NCI-H460 (cell line): ENCODE measurements around the gene SLAIN2. TPM values are rescaled to one million over a fixed set of nuclear protein-coding genes. Genes with fewer than 3 reads are reported as not detected.

ENCODE experiments used
- DNase-seq: peaks from one replicate; pipeline ENCODE4 v3.0.0-alpha.2; 2016; ENCODE audit warnings: low read depth; ENCODE audit errors: extremely low read depth
- total RNA-seq: library from RNA; depleted of rRNA; stranded (reverse); fragments of >200 nt; shearing (Covaris generic); gene quantifications from 2 replicates; pipeline ENCODE4 v1.2.3, GENCODE V29; 2014

Gene SLAIN2
- total RNA-seq, 1 experiment from 2014 or later = 33.2 TPM

DNA sequence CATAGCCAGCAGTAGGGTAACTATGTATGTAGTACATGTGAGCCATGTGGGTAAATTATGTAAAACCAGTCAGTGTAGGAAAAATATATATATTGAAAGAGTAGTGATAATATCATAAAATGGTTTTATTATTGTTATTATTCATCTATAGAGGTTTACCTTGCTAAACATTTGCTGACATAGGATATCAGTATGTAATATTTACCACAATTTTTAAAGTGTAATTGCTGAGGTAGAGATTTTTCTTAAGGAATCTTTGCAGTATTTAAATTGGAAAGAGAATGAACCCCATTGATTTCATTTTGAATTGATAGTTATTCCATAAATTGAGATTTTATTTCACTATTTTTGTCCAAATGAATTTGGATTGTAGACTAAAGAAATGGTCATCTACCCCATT is 27.1 kb downstream of the SLAIN2 start:
- DNase-seq = no peak

DNA sequence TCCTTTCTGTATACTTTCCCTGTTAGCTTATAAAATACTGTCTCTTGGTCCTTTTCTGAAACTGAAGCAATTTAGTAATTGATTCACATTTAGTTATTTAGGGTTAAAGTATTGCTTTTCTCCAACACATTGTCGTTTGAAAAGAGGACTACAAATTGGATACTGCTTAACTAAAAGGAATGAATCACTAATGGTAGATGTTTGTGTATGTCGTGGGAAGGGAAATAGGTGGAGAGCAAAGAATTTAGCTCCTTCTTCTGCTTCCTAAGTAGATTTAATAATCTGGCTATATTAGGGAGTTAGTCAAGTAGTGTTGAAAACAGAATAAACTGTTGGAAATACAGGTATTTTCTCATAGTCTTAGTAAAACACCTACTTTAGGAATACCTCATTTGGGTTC is 27.9 kb downstream of the SLAIN2 start:
- DNase-seq = no peak

DNA sequence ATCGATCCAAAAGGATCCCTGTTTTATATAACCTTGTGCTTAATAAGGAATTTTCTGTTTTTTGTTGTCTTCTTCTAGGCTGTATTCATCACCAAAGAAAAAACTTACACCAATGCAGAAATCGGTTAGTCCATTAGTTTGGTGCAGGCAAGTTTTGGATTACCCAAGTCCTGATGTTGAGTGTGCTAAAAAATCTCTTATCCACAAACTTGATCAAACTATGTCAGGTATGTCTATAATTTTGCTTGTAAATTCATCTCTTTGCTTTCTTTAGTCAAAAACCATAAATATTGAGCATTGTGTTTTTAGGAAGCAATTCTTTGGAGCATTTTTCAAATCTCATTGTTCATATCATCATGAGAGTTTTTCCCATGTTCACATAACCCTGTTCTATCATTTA is 28.4 kb downstream of the SLAIN2 start:
- DNase-seq = no peak

DNA sequence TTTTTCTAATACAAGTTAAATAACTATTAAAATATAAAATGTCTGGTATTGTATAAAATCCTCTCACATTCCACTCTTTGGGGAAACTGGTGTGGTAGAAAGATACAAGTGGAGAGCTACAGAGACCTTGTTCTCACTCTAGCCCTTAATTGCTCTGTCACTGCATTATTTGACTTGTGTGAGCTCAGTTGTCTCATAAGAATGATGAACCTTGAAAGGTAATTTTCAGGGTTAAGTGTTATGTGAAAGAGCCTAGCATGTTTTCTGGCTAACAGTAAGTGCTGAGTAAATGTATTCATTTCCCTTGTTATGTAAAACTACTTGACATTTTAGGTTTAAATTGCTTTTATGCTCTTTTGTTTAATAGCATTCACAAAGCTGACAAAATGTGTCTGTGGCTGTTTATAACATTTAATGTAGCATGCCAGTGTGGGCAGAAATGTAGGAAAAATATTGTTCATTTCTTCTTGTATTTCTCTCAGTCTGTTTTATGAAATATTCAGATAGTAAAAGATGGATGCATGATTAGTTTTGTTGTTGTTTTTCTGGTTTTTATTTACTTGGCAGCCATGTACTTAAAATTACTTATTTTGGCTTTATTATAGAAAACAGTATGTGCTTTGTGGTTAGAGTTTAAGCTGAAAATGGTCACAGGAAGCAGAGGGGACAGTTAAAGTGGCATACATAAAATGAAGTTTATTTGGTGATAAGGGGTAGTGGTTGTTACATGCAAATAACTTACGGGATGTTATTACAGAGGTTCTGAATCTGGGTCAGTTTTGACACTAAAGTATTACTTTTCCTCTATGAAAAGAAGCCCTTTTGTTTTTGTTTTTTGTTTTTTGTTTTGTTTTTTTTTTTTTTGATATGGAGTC is 29.2 kb downstream of the SLAIN2 start:
- DNase-seq = no peak

DNA sequence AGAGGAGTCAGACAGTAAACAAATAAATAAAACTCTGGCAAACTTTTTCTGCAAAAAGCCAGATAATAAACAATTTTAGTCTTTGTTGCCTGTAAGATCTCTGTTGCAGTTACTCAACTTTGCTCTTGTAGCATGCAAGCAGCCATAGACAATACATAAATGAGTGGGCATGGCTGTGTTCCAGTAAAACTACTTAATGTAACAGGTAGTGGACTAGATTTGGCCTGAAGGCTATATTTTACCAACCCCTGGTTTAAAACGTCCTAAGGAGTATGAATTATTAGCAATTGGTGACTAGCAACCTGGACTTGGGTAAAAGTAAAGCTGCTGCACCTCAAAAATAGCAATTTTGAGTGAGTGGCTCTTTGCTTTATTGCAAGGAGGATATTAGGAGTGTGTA is 30.9 kb downstream of the SLAIN2 start:
- DNase-seq = no peak

DNA sequence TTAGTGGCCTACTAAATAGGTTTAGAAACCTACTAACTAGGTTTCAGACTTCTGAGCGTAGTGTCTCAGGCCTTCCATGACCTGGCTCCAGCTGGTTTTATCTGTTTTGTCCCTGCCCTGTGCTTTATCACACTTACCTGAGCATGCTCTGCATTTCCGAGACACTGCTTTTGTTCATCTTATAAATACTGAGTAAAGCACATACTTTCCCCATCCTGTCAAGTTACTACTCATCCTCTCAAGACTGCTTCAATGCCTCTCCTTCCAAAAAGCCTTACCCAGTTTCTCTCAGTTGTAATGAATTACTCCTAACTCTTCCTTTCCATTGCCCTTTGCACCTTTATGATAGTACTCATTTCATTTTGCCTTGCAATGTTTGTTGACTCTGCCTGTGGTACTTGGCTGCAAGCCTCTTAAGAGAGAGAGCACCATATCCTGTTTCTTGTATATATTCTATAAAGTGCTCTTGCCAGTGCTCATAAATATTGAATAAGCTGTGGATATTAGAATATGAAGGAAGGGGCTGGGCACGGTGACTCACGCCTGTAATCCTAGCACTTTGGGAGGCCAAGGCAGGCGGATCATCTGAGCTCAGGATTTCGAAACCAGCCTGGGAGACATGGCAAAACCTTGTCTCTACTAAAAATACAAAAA is 34.4 kb downstream of the SLAIN2 start:
- DNase-seq = peak; percentile 15

DNA sequence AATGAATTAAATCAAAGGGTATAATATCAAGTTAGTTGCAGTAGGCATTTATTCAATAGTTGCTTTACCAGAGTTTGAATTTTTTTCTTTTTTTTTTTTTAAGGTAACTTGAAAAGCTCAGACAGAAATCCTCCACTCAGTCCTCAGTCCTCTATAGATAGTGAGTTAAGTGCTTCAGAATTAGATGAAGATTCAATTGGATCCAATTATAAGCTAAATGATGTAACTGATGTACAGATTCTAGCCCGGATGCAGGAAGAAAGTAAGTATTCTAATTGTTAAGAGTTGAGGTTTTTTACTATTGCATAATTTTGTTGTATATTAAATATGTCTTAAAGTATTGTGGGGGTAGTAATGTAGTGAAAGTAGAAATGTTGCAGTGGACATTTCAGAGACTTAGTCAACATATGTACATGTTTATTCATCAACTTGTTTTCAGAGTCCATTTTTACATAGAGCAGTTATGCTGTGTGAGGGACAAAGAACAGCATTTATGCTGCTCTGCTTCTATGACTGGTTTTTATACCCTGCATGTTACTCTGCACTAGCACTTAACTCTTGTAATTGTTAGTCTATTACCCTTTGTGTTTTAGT is 38.4 kb downstream of the SLAIN2 start:
- DNase-seq = no peak

DNA sequence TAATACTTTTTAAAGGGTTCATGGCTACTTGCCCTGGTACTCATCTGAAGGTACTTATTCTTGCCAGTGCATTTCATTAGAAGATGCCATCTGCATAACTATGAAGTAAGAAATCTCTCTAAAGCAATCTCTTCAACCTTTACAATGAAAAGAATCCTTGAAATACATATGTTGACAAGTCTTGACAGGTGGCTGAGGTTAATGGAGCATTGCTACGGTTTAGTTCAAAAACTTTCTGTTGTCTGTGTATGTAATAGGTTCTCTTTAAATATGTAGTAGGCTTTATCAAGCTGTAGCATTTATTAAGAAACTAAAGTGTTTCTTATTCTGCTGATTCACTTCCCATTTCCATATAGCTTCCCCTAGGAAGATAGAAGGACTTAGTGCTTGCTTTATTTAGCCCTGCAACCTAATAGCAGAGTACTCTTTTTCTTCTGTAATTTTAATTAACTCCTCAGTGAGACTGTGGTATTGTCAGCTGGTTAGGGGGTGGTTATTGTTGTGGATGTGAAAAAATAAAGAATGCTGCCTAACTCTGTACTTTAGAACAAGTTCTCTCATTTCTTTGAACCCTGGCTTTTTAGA is 39.3 kb downstream of the SLAIN2 start:
- DNase-seq = no peak

DNA sequence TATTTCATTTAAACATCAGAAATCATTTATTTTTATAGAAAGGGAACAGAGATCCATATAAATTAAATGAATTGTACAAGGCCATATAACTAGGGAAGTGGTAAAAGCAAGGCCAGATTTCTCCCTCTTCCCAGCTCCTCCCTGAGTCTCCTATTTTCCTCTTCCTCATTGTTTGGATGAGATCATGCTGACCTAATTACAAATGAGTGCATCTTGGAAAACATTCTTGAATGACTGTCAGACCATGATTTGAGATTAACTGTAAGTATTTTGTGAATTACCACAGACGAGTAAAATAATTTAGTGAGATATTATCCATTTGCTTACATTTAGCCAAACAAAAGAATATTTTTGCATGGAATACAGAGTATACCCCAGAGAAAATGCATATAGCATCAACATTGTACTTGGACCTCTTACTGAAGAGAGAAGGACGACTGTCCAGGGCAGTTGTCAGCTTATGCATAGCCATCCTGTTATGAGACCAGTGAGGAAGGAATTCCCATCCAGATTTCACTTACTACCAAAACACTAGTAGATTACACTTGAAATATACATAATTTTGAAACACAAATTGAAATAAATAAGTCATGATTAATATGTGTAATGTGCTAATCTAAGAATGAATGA is 47.3 kb downstream of the SLAIN2 start:
- DNase-seq = no peak

DNA sequence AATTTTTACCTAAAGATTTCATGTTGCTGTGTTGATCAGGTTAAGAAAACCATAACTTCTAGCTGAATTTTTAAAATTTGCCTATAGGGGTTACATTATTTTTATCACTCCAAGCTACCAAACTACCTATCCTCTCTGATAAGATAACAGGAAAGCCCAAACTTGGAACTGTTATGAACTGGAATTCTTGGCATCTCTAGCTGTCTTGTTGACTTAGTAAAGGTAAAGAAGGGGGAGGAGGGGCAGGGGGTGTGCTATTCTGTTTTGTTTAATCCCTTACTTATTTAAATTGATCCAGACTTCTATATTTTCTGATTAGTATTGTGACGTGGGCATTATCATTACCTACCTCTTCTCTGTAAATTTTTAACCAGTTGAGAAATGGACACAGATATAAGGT is 54.7 kb downstream of the SLAIN2 start:
- no peak for DNase-seq

DNA sequence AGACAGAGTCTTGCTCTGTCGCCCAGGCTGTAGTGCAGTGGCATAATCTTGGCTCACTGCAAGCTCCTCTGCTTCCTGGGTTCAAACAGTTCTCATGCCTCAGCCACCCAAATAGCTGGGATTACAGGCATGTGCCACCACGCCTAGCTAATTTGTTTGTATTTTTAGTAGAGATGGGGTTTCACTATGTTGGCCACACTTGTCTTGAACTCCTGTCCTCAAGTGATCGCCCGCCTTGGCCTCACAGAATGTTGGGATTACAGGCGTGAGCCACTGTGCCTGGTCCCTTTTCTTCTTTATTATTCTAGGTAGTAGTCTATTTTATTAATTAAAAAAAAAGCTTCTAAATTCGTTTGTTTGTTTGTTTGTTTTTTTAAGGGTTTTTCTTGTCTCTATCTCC is 59.1 kb downstream of the SLAIN2 start:
- DNase-seq = no peak

DNA sequence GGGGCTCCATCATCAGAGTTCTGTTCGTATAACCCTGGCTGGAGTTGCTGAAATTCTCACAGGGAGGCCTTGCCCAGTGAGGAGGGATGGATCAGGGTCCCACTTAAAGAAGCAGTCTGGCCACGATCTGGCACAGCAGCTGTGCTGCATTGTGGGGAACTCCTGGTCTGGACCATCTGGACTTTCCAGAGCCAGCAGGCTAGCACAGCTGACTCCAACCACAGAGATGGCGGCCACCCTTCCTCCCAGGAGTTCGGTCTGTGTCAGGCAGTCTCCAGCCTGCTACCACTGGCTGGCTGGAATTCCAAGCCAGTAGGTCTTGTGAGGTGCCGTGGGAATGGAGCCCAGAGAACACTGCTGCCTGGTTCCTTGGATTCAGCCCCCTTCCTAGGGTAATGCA is 62.0 kb downstream of the SLAIN2 start:
- DNase-seq = no peak

DNA sequence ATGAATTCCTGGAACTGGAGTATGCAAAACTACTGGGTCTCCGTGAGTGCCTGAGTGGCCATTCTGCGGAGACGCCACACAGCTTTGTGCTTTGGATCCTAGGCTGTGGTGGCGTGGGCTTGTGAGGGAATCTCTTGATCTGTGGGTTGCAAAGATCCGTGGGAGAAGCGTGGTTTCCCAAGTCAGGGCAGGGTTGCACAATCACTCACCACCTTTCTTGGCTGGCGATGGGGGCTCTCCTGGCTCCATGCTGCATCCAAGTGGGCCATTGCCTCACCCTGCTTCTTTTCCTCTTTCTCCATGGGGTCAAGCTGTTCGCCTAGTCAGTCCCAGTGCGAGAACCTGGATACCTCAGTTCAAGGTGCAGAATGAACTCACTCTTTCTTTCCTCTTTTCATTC is 62.5 kb downstream of the SLAIN2 start:
- DNase-seq = no peak

DNA sequence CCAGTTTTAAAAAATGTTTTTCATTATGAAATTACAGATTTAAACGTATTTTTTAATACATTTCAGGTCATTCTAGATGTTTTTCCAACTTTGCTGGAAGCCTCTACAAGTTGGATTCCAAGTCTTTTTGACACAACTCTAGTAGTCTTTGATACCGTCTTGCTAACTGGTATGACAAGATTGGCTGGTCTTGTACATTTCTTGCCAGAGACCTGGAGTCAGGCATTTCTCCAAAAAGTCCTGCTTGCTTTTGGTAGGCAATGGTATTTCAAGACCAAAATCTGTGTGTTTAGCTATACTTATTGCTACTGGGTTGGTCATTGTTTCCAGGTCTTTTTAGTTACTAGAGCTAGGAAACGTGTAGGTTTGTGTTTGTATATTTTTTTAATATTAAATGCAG is 64.6 kb downstream of the SLAIN2 start:
- DNase-seq = no peak

DNA sequence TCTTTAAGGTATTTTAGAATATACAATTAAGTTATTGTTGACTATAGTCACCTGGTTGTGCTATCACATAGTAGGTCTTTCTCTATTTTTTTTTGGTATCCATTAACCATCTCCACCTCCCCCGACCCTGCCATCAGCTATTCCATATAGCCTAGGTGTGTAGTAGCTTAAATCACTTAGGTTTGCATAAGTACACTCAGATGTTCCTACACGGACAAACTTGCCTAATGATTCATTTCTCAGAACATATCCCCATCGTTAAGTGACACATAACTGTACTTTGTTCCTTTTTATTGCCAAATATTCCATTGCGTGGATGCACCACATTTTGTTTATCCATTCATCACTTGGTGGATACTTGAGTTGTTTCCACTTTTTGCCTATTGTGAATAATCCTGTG is 67.9 kb downstream of the SLAIN2 start:
- no peak for DNase-seq

DNA sequence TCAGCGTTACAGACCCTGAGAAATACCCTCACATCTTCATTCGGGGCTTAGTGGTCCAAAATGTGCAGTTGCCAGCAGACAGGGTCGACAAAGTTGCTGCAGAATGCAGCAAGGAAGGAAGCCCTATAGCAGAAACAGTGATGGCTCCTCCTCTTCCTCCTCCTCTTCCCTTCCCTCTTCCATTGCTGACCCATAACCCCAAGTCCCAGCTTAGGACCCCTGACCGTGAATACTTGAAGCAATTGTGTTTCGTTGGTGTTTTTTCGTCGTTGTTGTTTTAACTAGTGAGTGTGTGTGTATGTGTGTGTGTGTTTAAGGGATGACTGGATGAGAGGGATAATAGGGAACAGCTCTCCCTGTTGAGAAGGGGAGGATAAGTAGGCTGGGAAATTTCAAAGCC is 69.5 kb downstream of the SLAIN2 start:
- DNase-seq = no peak

DNA sequence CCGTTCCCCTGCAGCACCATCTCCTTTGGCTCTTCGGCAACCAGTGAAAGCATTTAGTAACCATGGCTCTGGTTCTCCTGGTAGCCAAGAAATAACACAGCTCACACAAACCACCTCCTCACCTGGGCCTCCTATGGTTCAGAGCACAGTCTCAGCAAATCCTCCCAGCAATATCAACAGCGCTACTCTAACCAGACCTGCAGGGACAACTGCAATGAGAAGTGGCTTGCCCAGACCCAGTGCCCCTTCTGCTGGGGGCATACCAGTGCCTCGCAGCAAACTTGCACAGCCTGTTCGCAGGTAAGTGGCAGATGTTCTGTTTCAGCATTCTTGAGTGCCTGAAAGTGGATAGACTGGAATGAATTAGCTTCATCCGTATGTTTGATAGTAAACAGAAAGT is 78.8 kb downstream of the SLAIN2 start:
- DNase-seq = no peak

DNA sequence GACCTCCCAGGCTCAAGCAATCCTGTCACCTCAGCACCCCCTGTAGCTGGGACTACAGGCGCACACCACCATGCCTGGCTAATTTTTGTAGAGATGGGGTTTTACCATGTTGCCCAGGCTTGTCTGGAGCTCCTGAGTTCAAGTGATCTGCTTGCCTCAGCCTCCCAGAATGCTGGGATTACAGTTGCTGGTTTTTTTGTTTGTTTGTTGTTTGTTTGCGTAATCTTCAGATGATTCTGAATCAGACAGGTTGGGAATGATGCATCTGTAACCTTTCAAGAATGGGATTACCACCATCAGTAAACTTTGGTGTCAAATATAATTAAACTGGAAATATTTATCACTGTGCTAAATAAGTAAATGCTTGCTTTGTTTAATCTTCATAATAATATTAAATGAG is 79.8 kb downstream of the SLAIN2 start:
- no peak for DNase-seq

DNA sequence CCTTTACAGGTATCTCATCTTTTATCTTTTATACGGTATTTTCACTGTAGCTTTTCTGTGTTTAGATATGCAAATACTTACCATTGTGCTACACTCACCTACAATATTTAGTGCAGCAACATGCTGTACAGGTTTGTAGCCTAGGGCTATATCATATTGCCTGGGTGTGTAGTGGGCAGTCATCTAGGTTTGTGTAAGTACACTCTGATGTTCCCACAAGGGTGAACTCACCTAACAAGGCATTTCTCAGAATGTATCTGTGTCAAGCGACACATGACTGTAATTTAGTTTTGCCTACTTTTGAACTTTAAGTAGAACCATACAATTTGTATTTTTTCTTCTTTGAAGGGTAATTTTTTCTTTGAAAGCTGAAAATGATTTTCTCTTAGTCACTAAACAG is 87.6 kb downstream of the SLAIN2 start:
- no peak for DNase-seq

DNA sequence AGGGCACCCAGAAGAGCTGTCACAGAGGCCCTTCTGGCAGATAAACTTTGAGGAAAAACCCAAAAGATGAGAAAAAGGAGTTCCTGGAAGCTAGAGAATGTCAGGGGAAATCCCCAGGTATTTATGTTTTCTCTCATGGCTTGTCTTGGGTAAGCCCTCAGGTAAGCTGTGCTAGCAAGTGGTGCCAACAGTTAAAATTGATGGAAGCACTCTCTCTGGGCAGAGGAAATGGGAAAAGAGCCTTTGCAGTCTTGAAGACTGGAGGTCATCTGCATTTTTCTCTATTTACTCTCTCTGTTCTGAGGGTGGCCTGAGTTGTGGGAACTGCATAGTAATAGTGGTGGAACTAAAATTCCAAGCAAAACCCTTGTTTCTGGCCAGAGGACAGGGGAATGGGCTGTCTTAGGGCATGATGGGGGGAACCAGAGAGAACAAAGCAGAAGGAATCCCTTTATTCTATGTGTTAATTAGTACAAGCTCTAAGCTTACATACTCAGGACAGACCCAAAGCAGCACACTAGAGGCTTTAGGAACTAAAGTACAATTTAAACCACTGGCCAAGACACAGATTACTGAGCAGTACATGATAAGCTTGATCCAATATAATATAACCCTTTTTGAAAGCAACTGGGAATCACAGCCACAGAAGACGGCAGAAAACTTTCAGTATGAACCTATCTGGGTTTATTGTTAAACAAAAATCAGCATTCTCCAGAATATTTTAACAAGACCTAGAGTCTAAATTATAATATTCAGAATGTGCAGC is 88.6 kb downstream of the SLAIN2 start:
- no peak for DNase-seq
